GM21423 (cell line): ENCODE measurements around the gene PACRG.

ENCODE experiments used
- ATAC-seq: cut with Tn5 transposase; IDR thresholded peaks from one replicate; pipeline ENCODE4 v1.9.1; 2021; ENCODE audit warnings: mild to moderate bottlenecking, moderate library complexity; ENCODE audit not compliant: unreplicated experiment

PACRG gene

GRCh38 chr6:163230901-163231300, 503.1 kb downstream of the PACRG start:
- no peak for ATAC-seq

- ATAC-seq: no peak
Observed at GRCh38 chr6:163231356-163232014, 503.7 kb downstream of the PACRG start.

- ATAC-seq: no peak
Observed at GRCh38 chr6:163232015-163232523, 504.3 kb downstream of the PACRG start.

GRCh38 chr6:163232649-163233048, 504.9 kb downstream of the PACRG start:
- no peak for ATAC-seq

GRCh38 chr6:163237110-163237509, 509.3 kb downstream of the PACRG start:
- no peak for ATAC-seq

GRCh38 chr6:163239572-163240340, 512.0 kb downstream of the PACRG start:
- ATAC-seq: no peak

- no peak for ATAC-seq
Observed at GRCh38 chr6:163240556-163240955, 512.8 kb downstream of the PACRG start.

- no peak for ATAC-seq
Observed at GRCh38 chr6:163241683-163242082, 513.9 kb downstream of the PACRG start.

- no peak for ATAC-seq
Observed at GRCh38 chr6:163243083-163243482, 515.3 kb downstream of the PACRG start.

- no peak for ATAC-seq
Observed at GRCh38 chr6:163243692-163244589, 516.2 kb downstream of the PACRG start.

- no peak for ATAC-seq
Observed at GRCh38 chr6:163248051-163248450, 520.3 kb downstream of the PACRG start.

GRCh38 chr6:163249651-163250101, 521.9 kb downstream of the PACRG start:
- ATAC-seq: no peak

- ATAC-seq: no peak
Observed at GRCh38 chr6:163250116-163250515, 522.3 kb downstream of the PACRG start.

- ATAC-seq: no peak
Observed at GRCh38 chr6:163252061-163252591, 524.4 kb downstream of the PACRG start.

GRCh38 chr6:163253556-163254213, 525.9 kb downstream of the PACRG start:
- no peak for ATAC-seq

GRCh38 chr6:163254341-163254835, 526.6 kb downstream of the PACRG start:
- no peak for ATAC-seq

GRCh38 chr6:163255265-163255664, 527.5 kb downstream of the PACRG start:
- ATAC-seq: no peak

GRCh38 chr6:163259689-163260088, 531.9 kb downstream of the PACRG start:
- no peak for ATAC-seq

GRCh38 chr6:163260111-163260895, 532.5 kb downstream of the PACRG start:
- ATAC-seq: no peak
